Liver (tissue), 3 donors: ENCODE data around the gene GNG12.

Experiments
- GABPA ChIP-seq, 2 donors: IDR thresholded peaks in 1 of 2; conservative IDR thresholded peaks in 1 of 2; 2 replicates each; pipeline ENCODE4 v1.6.1; 2016; ENCODE audit warnings: antibody characterized with exemption in 2 of 2, mild to moderate bottlenecking in 1 of 2, moderate library complexity in 1 of 2
- NR2F2 ChIP-seq: IDR thresholded peaks from 2 replicates; pipeline ENCODE4 v1.6.1; 2016; ENCODE audit warnings: antibody characterized with exemption
- RAD21 ChIP-seq, 2 donors: IDR thresholded peaks; 2 replicates each; pipeline ENCODE4 v1.6.1; 2016; ENCODE audit warnings: antibody characterized with exemption in 2 of 2, mild to moderate bottlenecking in 2 of 2
- RXRA ChIP-seq, 2 donors: IDR thresholded peaks; 2 replicates each; pipeline ENCODE4 v1.6.1; 2017 to 2018; ENCODE audit warnings: antibody characterized with exemption in 2 of 2, mild to moderate bottlenecking in 1 of 2
- TAF1 ChIP-seq: conservative IDR thresholded peaks from 2 replicates; pipeline ENCODE4 v1.6.1; 2016; ENCODE audit warnings: antibody characterized with exemption, mild to moderate bottlenecking
- YY1 ChIP-seq: IDR thresholded peaks from 2 replicates; pipeline ENCODE4 v1.6.1; 2016; ENCODE audit warnings: antibody characterized with exemption, mild to moderate bottlenecking
- TF ChIP-seq, protein P1 (sequence below): IDR thresholded peaks from 2 replicates; pipeline ENCODE4 v1.6.1; 2016; ENCODE audit warnings: antibody characterized with exemption, mild to moderate bottlenecking
- TF ChIP-seq, protein P2 (sequence below): fragments of 150-350 bp; IDR thresholded peaks from 2 replicates; pipeline ENCODE4 v1.5.1; 2017; ENCODE audit warnings: improper control_type of control experiment, low read depth, low read length; ENCODE audit not compliant: missing input control
- TF ChIP-seq, protein P3 (sequence below): IDR thresholded peaks from 2 replicates; pipeline ENCODE4 v1.6.1; 2016; ENCODE audit warnings: antibody characterized with exemption
- TF ChIP-seq, protein P4 (sequence below): IDR thresholded peaks from 2 replicates; pipeline ENCODE4 v1.6.1; 2016; ENCODE audit warnings: antibody characterized with exemption
- donor health status: healthy.
- donor health status: healthy.

DNA sequence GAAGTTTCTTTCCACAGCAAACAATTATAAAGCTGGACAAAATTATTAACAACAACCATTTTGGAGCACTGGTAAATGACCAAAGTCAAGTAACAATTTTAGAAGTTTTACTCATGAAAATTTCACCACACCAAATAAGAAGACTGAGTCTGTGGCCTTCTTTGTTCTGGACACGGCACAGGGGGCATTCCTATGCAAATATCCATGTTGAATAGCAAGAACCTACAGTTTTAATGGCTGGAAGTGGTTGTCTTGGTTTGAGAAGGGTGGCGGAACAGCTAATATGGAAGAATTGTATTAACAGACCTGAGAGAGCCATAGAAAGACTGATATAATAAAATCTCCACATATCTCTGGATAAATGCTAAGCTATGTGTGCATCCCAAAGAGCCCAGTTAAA is 177.7 kb downstream of the GNG12 start:
- TF ChIP-seq, protein P1, sequence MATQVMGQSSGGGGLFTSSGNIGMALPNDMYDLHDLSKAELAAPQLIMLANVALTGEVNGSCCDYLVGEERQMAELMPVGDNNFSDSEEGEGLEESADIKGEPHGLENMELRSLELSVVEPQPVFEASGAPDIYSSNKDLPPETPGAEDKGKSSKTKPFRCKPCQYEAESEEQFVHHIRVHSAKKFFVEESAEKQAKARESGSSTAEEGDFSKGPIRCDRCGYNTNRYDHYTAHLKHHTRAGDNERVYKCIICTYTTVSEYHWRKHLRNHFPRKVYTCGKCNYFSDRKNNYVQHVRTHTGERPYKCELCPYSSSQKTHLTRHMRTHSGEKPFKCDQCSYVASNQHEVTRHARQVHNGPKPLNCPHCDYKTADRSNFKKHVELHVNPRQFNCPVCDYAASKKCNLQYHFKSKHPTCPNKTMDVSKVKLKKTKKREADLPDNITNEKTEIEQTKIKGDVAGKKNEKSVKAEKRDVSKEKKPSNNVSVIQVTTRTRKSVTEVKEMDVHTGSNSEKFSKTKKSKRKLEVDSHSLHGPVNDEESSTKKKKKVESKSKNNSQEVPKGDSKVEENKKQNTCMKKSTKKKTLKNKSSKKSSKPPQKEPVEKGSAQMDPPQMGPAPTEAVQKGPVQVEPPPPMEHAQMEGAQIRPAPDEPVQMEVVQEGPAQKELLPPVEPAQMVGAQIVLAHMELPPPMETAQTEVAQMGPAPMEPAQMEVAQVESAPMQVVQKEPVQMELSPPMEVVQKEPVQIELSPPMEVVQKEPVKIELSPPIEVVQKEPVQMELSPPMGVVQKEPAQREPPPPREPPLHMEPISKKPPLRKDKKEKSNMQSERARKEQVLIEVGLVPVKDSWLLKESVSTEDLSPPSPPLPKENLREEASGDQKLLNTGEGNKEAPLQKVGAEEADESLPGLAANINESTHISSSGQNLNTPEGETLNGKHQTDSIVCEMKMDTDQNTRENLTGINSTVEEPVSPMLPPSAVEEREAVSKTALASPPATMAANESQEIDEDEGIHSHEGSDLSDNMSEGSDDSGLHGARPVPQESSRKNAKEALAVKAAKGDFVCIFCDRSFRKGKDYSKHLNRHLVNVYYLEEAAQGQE: no peak
- TF ChIP-seq RAD21 (IDR thresholded peaks at IDR 0.05): no peak
- TF ChIP-seq, protein P2, sequence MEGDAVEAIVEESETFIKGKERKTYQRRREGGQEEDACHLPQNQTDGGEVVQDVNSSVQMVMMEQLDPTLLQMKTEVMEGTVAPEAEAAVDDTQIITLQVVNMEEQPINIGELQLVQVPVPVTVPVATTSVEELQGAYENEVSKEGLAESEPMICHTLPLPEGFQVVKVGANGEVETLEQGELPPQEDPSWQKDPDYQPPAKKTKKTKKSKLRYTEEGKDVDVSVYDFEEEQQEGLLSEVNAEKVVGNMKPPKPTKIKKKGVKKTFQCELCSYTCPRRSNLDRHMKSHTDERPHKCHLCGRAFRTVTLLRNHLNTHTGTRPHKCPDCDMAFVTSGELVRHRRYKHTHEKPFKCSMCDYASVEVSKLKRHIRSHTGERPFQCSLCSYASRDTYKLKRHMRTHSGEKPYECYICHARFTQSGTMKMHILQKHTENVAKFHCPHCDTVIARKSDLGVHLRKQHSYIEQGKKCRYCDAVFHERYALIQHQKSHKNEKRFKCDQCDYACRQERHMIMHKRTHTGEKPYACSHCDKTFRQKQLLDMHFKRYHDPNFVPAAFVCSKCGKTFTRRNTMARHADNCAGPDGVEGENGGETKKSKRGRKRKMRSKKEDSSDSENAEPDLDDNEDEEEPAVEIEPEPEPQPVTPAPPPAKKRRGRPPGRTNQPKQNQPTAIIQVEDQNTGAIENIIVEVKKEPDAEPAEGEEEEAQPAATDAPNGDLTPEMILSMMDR: no peak
- TF ChIP-seq, protein P3, sequence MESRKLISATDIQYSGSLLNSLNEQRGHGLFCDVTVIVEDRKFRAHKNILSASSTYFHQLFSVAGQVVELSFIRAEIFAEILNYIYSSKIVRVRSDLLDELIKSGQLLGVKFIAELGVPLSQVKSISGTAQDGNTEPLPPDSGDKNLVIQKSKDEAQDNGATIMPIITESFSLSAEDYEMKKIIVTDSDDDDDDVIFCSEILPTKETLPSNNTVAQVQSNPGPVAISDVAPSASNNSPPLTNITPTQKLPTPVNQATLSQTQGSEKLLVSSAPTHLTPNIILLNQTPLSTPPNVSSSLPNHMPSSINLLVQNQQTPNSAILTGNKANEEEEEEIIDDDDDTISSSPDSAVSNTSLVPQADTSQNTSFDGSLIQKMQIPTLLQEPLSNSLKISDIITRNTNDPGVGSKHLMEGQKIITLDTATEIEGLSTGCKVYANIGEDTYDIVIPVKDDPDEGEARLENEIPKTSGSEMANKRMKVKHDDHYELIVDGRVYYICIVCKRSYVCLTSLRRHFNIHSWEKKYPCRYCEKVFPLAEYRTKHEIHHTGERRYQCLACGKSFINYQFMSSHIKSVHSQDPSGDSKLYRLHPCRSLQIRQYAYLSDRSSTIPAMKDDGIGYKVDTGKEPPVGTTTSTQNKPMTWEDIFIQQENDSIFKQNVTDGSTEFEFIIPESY: no peak
- TF ChIP-seq, protein P4, sequence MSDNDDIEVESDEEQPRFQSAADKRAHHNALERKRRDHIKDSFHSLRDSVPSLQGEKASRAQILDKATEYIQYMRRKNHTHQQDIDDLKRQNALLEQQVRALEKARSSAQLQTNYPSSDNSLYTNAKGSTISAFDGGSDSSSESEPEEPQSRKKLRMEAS: no peak
- TF ChIP-seq GABPA (IDR thresholded peaks at IDR 0.05 in 1 of 2, conservative IDR thresholded peaks at IDR 0.05 in 1 of 2): no peak
- no peak for TF ChIP-seq TAF1
- no peak for TF ChIP-seq YY1
- no peak for TF ChIP-seq RXRA (IDR thresholded peaks at IDR 0.05)
- no peak for TF ChIP-seq NR2F2
